GM12891 (cell line): ENCODE results near the gene PPP2R2D.

ENCODE experiments used
- DNase-seq: peaks from one replicate; pipeline ENCODE4 v3.0.0; 2011; ENCODE audit warnings: low spot score; ENCODE audit not compliant: insufficient read length
- FAIRE-seq: peaks from 2 replicates; lab custom pipeline; 2011; peaks lifted over from hg19 to GRCh38; lab: Jason Lieb, UNC
- PAX5 ChIP-seq: IDR thresholded peaks from 2 replicates; pipeline ENCODE4 v1.6.1; 2011; ENCODE audit warnings: low read length, moderate library complexity, mild to moderate bottlenecking; ENCODE audit not compliant: insufficient read depth, severe bottlenecking
- POLR2A ChIP-seq: IDR thresholded peaks from 2 replicates; pipeline ENCODE4 v1.6.1; 2011; ENCODE audit warnings: low read depth, low read length, control low read depth
- POLR2AphosphoS5 ChIP-seq: IDR thresholded peaks from 2 replicates; pipeline ENCODE4 v1.6.1; 2011; ENCODE audit warnings: low read depth, low read length, control low read depth
- POU2F2 ChIP-seq: IDR thresholded peaks from 2 replicates; pipeline ENCODE4 v1.6.1; 2011; ENCODE audit warnings: low read depth, mild to moderate bottlenecking, control low read depth, low read length, moderate library complexity
- SPI1 ChIP-seq: IDR thresholded peaks from 2 replicates; pipeline ENCODE4 v1.6.1; 2011; ENCODE audit warnings: low read depth, low read length, control low read depth
- TAF1 ChIP-seq: IDR thresholded peaks from 2 replicates; pipeline ENCODE4 v1.6.1; 2011; ENCODE audit warnings: low read depth, low read length, control low read depth

The PPP2R2D gene

DNA sequence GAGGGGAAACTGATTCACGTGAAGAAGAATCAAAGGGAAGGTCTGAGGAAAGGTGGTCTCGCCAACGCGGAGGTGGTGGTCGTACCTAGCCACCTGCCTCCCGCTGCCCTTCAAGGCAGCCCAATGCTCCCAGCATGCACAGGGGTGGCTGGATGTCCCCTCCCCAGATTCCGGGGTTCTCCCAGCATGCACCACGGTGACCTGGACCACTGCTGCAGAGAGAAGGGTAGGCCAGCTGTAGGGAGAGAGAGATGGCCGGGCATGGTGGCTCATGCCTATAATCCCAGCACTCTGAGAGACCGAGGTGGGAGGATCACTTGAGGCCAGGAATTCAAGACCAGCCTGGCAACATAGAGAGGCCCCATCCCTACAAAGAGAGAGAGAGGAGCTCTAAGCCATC, 32.4 kb upstream of the PPP2R2D start:
- DNase-seq = no peak
- no peak for FAIRE-seq
- TF ChIP-seq SPI1 (no peak), POLR2A (no peak), PAX5 (no peak), POU2F2 (no peak), POLR2AphosphoS5 (no peak), TAF1 (no peak)

DNA sequence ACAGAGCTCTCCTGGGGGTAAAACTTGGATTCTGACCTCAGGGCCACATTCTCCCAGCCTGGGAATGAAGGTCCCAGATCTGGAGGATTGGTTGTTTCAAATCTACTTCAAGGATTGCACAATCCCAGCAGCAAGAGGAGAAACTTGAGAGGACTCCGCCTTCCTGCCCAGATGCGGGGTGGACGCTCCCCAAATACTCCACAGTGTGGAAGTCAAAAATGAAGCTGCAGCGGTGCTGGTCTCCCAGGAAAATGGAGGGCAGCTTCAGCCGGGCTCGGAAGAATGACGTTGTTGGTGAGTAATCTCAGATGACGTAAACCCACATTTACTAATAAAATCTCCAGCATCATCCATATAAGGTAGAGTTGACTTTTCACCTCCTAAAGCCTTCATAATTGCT, 31.5 kb upstream of the PPP2R2D start:
- DNase-seq (no peak), FAIRE-seq (no peak)
- no peak for TF ChIP-seq SPI1
- no peak for TF ChIP-seq PAX5
- no peak for TF ChIP-seq TAF1
- no peak for TF ChIP-seq POU2F2
- TF ChIP-seq POLR2A = no peak
- TF ChIP-seq POLR2AphosphoS5 = no peak

DNA sequence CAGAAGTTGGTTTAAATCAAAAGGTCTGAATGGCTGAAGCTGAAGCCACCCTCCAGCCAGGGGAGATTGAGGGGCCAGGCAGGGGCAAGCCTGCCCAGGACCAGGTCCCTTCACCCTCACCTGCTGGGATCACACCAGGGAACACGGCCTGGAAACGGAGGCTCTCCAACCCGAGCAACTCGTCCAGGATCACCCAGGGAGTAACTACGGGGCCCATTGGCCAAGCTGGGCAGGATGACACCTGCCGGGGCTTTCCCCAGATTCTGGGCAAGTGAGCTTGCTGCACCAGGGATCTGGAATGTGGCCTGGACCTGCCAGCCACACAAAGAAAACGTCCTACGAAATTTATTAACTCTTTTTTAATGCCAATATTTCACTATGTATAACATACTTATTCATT, 30.4 kb upstream of the PPP2R2D start:
- TF ChIP-seq POU2F2 (no peak), SPI1 (no peak), TAF1 (no peak), PAX5 (no peak), POLR2AphosphoS5 (no peak), POLR2A (no peak)
- no peak for FAIRE-seq

DNA sequence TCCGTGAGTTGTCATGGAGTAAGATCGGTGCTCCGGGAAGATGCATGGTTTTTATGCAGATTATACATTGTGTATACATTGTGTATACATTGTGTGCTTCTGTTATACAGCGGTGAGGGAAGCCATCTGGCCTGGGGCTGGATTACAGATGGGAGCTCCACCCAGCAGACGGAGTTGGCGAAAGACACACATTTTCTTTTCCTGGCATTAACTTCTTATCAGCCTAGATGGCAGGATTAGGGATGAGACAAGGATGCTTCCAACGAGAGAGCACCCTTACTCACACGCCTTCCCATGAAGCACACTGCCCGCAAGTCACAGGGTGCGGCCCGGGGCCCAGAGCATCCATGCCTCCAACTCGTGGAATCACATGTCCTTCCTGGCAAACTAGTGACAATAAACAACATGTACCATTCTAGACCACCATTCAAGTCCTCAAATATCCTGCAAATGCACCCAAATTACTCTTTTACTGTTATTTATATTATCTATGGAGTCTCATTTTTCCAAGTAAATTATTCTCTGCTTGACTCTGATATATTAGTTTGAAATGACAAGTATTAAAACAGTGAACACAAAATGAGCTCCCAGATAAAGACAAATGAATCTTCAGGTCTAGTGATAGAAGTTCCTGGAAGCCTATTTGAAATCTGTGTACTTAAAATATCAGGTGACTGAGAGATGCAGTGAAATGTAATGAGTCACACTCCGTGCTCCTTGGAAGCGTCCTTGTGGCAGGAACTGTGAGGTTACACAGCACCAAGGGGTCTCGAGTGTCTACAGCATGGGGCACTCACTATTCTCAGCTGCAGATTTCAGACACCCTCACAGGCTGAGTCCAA, 29.8 kb upstream of the PPP2R2D start:
- TF ChIP-seq PAX5 (no peak), POLR2A (no peak), POLR2AphosphoS5 (no peak), SPI1 (no peak), TAF1 (no peak), POU2F2 (no peak)
- no peak for FAIRE-seq
- no peak for DNase-seq

More for the DNA sequence above, 30.4 kb upstream of the PPP2R2D start:
- DNase-seq = no peak

DNA sequence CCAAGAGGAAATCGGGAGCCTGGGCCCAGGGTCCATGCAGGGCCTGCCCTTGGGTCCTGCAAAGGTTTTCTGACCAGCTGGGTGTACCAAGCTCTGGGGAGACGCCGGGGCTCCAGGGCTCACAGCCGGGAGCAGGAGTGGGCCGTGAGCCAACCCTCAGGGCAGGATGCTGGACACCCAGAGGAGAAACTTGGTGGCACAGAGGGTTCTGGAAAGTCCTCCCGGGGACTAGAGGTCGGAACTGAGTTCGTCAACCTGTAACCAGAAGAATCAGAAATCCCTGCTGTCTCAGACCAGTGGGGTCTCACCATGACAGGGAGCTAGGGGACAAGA, 29.2 kb upstream of the PPP2R2D start:
- no peak for DNase-seq
- TF ChIP-seq TAF1 (no peak), POLR2A (no peak), PAX5 (no peak)
- FAIRE-seq = no peak

DNA sequence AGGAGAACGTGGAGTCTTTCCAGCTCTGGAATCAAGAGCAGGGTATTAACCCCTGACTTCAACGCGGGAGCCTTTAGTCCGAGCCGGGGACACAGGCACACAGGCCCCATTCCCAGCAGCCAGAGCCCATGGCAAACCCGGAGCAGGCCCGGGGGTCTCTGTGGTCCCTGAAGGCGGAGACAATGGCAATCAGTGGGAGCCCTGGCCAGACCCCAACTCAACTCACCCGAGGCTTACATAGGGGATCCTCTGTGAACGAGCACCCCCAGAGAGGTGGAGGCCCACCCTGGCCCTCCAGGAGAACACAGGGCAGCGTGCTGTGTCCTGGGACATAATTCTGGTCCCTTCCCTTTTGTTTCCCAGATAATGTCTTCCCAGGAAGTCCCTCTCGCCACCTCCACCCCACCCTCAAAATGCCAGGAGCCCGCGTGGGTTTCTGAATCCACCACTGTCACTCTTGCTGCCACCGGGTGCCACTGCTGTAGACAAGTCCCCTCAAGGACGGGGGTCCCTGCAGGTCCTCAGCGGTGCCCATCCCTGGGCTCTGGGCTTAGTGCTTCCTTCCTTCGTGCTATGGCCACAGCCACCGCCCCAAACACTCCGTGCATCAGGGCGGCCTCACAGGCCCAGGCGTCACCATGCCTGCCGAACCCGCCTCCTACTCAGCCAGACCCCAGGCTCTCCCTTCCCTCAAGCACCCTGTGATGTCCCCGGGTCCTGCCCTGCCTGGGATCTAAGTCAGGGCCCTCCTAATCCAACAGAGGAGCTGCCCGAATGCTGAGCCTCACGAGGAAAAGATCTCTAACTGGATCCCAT, 28.6 kb upstream of the PPP2R2D start:
- FAIRE-seq = no peak
- no peak for TF ChIP-seq POLR2AphosphoS5
- TF ChIP-seq TAF1 = no peak
- no peak for TF ChIP-seq POLR2A
- no peak for TF ChIP-seq PAX5
- TF ChIP-seq SPI1 = no peak
- no peak for TF ChIP-seq POU2F2
- DNase-seq = no peak

DNA sequence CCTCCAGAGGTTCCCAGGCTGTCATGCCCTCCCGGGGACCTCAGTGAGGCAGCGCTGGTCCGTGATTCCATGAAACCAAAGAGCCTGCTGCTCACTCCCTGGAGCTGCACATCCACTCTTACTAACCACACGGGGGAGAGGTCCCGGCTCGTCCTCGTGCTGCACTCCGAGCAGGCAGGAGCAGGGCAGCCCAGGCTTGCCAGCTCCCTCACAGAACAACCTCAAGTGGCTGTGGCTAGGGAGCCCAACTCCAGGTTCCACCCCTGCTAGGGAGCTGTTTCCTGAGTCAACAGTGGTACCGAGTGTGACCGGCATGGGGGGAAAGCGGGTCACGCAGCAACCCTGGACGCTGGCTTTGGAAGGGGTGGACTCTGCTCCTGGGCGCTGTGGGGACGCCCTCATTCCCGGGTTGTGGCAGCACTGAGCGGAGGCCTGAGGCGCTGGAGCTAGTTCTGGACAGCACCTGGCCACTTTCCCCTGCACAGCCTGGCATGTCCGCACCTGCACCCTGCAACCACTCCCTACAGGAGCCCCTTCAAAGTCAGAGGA, 27.9 kb upstream of the PPP2R2D start:
- TF ChIP-seq SPI1 = no peak
- no peak for TF ChIP-seq POU2F2
- TF ChIP-seq TAF1 = no peak
- TF ChIP-seq POLR2AphosphoS5 = no peak
- no peak for TF ChIP-seq POLR2A
- TF ChIP-seq PAX5 = no peak
- no peak for DNase-seq
- FAIRE-seq = no peak

DNA sequence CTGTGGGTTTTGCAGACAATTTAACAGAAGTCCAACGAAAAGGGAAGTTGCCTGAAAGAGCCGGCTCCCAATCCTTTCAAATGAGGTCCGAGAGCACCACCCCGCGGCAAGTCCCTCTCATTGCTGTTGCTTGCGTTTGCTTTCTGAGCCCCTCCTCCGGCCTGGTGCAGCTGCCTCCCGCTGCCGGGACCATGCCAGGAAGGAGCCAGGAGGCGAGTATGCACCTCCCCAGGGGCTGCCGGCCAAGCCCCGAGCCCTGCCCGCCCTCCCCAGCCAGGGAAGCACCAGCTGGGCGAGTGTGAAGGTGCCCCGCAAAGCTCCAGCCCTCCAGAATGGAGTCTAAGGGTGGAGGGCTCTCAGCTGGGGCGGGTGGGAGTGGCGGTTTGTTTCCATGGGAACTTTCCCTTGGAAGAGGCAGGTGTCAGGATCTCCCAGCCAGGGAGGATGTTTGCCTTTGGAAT, 25.8 kb upstream of the PPP2R2D start:
- FAIRE-seq (no peak), DNase-seq (peak; percentile 91)
- peak; percentile 60 for TF ChIP-seq SPI1
- no peak for TF ChIP-seq TAF1

DNA sequence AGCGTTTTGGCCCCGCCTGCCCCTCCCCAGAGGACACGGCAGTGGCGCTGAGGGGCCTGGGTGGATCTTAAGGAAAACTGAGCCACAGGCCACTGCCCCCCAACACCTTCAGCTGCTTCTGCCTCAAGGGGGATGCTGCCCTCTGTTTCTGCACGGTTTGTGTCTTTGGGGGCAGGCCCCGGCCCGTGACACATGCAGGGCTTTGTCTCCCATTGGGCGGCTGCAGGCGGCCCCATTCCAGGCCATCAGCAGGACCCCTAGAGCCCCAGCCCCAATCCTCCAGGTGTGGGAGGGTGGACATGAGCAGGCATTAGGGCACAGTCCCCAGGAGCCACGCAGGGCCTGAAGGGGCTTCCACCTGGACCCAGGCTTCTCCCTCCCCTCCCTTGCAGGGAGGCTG, 25.3 kb upstream of the PPP2R2D start:
- no peak for FAIRE-seq
- TF ChIP-seq POU2F2 = no peak
- no peak for TF ChIP-seq POLR2AphosphoS5
- DNase-seq = no peak

DNA sequence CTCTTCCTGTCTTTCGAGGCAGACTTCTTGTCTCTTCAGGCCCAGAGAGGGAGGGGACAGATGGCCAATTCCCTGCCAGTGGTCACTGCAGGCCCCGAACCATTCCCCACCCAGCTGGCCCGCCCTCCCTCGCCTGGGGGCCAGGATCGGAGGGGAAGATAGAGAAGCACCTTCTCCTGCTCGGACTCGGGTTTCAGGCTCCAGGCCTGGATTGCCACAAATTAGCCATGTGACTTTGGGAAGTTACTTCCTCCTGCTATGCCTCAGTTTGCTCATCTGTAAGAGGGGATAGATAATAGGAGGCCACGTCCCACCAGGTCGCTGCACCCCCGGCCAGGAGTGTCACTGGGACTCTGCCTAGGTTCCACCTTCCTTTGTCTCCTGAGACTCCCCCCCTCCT, 24.8 kb upstream of the PPP2R2D start:
- TF ChIP-seq POU2F2 = no peak
- no peak for TF ChIP-seq PAX5
- no peak for TF ChIP-seq TAF1
- TF ChIP-seq POLR2AphosphoS5 = no peak
- no peak for TF ChIP-seq POLR2A
- no peak for FAIRE-seq
- DNase-seq = no peak
